ENCODE results near the gene CAMKK1. TPM values are rescaled to one million over a fixed set of nuclear protein-coding genes. Genes with fewer than 3 reads are reported as not detected.

CAMKK1 gene
- total RNA-seq, 1 experiment from 2014 or later, result 9.6 TPM

DNA sequence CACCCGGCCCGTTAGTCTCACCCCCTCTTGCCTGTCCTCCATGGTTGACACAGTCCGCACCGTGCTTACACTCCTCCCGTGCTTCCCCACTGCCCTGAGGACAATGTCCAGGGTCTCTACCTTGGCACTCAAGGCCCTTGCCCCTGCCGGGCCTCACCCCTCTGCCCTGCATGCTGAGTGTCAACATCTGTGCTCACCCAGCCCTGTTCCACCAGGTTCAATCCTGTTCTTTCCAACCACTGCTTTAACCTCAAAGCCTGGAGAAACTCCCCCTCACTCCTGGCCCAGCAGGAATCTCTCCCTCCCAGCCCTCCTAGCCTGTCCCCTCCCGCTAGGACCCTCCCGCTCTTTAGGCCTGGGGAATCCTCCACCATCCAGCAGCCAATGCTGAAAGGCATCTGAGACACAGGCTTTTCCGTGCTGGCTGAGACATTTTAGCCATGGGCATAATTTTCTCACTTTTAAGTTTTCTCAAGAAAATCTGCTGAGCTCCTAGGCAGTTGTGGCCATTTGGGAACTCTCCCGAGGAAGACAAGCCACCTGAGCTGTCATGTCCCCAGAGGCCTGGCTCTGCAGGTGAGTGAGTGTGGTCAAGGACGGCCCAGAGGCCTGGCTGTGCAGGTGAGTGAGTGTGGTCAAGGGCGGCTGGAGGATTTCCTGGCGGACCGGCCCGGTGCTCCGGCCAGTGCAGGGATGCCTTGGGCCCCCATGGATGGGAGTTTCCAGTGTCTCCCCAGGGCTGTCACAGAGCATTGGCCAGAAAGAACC is 34.2 kb upstream of the CAMKK1 start:
- POLR2A ChIA-PET, result no interaction called here
- Mint-ChIP-seq H3K27ac (peak overlapping the region; percentile 86; the same call in 1 of the 2 replicates), H3K36me3 (no peaks in the 10 kb centered on the region), H3K9me3 (no peaks in the 10 kb centered on the region), H3K4me1 (peaks cover 5% of the 10 kb centered on the region; the same call in 1 of the 2 replicates), H3K27me3 (ENCODE audit: low read depth) (no peaks in the 10 kb centered on the region), H3K4me3 (no peak overlapping the region)
- no peak for TF ChIP-seq FOXK1 (CRISPR knock-in tag; IDR thresholded peaks at IDR 0.05)
- TF ChIP-seq ZBTB21 (CRISPR knock-in tag; IDR thresholded peaks at IDR 0.05; ENCODE audit: borderline replicate concordance), result no peak
- no peak for ATAC-seq
- CTCF ChIA-PET, result interaction anchor here (1.0 to 1.3 kb wide), 2 partner anchors 13 to 82 kb away, joined by 3 to 4 read pairs; no protein-coding TSS in a partner anchor
- no peak for DNase-seq (ENCODE audit: low spot score)

DNA sequence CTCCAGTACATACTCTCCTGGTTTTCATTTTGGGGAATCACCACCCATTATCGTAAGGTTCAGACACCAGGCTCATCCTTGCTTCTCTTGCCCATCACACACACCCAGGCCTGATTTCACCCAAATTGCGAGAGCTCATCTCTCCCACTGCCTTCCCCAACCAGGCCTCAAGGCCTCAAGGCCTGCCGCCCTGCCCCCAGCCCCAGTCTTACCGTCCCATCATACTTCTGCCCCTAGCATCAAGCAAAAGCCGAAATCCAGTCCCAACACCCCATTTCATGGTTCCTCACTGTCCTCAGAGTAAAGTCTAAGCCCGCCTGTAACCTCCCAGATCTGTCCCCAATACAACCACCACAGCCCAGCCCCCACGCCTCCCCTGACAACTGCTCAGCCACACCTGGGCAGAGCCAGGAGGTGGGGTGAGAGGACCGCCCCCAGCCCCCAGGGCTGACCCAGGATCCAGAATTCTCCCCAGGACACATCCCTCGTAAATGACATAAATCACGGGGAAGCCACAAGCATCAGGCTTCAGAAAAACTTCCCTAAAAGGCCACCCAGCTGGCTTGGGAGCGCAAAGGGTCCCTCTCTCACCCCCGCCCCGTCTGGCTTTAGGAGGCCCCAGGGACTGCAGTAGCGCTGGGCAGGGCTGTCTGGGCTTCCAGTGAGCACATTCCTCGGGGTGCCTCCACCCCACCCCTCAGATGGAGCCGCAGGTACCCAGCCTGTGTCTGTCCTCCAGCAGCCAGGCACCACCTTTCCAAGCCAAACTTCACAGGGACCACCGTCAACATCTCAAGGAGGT is 33.0 kb upstream of the CAMKK1 start:
- 0 out of 2 replicates have a peak overlapping the region, but pooled peaks have one; percentile 2 for H3K27ac Mint-ChIP-seq
- peaks cover 5% of the 10 kb centered on the region; the same call in 1 of the 2 replicates for H3K4me1 Mint-ChIP-seq
- DNase-seq (ENCODE audit: low spot score) (no peak), ATAC-seq (peak; percentile 17; the same call in 1 of the 2 replicates)
- no peaks in the 10 kb centered on the region for H3K27me3 Mint-ChIP-seq (ENCODE audit: low read depth)
- POLR2A ChIA-PET, result no interaction called here
- H3K9me3 Mint-ChIP-seq, result no peaks in the 10 kb centered on the region
- TF ChIP-seq NFE2L1 (CRISPR knock-in tag; IDR thresholded peaks at IDR 0.05), result no peak
- no peak for TF ChIP-seq RORB (CRISPR knock-in tag; IDR thresholded peaks at IDR 0.05)
- no peak for TF ChIP-seq SMAD3 (CRISPR knock-in tag; IDR thresholded peaks at IDR 0.05; ENCODE audit: borderline replicate concordance)
- no peak for TF ChIP-seq ZNF423 (CRISPR knock-in tag; IDR thresholded peaks at IDR 0.05)
- no peak for TF ChIP-seq SP1 (CRISPR knock-in tag; conservative IDR thresholded peaks at IDR 0.05)
- TF ChIP-seq, protein P1, sequence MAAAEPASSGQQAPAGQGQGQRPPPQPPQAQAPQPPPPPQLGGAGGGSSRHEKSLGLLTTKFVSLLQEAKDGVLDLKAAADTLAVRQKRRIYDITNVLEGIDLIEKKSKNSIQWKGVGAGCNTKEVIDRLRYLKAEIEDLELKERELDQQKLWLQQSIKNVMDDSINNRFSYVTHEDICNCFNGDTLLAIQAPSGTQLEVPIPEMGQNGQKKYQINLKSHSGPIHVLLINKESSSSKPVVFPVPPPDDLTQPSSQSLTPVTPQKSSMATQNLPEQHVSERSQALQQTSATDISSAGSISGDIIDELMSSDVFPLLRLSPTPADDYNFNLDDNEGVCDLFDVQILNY (CRISPR knock-in tag; IDR thresholded peaks at IDR 0.05), result no peak
- TF ChIP-seq, protein P2, sequence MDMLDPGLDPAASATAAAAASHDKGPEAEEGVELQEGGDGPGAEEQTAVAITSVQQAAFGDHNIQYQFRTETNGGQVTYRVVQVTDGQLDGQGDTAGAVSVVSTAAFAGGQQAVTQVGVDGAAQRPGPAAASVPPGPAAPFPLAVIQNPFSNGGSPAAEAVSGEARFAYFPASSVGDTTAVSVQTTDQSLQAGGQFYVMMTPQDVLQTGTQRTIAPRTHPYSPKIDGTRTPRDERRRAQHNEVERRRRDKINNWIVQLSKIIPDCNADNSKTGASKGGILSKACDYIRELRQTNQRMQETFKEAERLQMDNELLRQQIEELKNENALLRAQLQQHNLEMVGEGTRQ (CRISPR knock-in tag; IDR thresholded peaks at IDR 0.05), result no peak
- TF ChIP-seq TCF7 (CRISPR knock-in tag; IDR thresholded peaks at IDR 0.05; ENCODE audit: low read depth), result no peak
- TF ChIP-seq, protein P3, sequence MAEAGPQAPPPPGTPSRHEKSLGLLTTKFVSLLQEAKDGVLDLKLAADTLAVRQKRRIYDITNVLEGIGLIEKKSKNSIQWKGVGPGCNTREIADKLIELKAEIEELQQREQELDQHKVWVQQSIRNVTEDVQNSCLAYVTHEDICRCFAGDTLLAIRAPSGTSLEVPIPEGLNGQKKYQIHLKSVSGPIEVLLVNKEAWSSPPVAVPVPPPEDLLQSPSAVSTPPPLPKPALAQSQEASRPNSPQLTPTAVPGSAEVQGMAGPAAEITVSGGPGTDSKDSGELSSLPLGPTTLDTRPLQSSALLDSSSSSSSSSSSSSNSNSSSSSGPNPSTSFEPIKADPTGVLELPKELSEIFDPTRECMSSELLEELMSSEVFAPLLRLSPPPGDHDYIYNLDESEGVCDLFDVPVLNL (CRISPR knock-in tag; IDR thresholded peaks at IDR 0.05; ENCODE audit: borderline replicate concordance, low read depth), result no peak
- TF ChIP-seq ZNF138 (CRISPR knock-in tag; conservative IDR thresholded peaks at IDR 0.05), result no peak
- TF ChIP-seq NR2C2 (CRISPR knock-in tag; IDR thresholded peaks at IDR 0.05), result no peak
- no peak for TF ChIP-seq ZNF416 (CRISPR knock-in tag; IDR thresholded peaks at IDR 0.05)
- TF ChIP-seq GABPB1 (CRISPR knock-in tag; IDR thresholded peaks at IDR 0.05), result no peak
- no peak for TF ChIP-seq MXD4 (CRISPR knock-in tag; IDR thresholded peaks at IDR 0.05; ENCODE audit: borderline replicate concordance)
- CTCF ChIA-PET, result interaction anchor here (0.6 to 1.5 kb wide), 3 partner anchors 9 to 83 kb away, joined by 3 to 5 read pairs (median 3); no protein-coding TSS in a partner anchor
- no peaks in the 10 kb centered on the region for H3K36me3 Mint-ChIP-seq
- H3K4me3 Mint-ChIP-seq, result no peak overlapping the region

DNA sequence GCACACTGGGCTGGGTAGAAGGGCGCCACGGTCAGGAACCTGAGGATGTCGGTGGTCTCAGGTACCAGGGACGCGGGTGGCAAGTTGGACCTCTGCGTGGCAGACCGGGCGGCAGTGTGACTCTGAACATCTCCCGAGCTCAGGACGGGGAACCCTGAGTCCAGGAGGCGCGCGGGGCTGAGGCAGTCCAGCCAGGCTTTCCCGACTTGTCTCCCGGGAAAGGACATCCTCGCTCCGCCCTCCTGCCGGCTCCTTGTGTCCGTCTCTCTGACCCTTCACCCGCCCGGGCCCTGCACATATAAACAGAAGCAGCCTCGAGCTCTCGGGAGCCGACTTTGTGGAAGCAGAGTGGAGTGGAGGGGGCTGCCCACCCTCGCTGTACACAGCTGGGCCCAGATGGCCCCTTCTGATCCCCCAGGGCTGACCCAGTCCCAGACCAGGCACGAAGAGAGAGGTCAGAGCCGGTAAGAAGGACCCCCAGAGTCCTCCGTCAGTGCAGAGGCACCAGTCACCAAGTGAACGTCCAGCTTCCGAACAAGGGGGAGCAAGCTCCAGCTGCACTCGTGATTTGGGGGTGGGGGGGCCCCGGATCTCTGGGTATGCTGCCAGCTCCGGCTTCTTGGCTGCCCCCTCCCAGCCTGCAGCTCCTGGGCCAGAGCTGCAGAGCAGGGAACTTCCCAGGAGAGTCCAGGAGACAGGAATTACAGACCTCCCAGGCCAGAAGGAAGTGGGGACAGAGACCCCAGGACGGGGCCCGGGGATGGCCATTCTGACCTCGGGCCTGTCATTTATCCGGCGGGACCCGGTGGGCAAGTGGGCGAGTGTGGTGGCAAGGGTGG is 31.9 kb upstream of the CAMKK1 start:
- Mint-ChIP-seq H3K4me3 (no peak overlapping the region), H3K27me3 (ENCODE audit: low read depth) (no peaks in the 10 kb centered on the region), H3K9me3 (no peaks in the 10 kb centered on the region), H3K27ac (no peak overlapping the region), H3K4me1 (peaks cover 5% of the 10 kb centered on the region; the same call in 1 of the 2 replicates), H3K36me3 (no peaks in the 10 kb centered on the region)
- no peak for ATAC-seq
- CTCF ChIA-PET, result interaction anchor here (1.1 to 1.5 kb wide), 2 partner anchors 10 to 11 kb away, joined by 4 to 5 read pairs; no protein-coding TSS in a partner anchor
- POLR2A ChIA-PET, result no interaction called here
- no peak for DNase-seq (ENCODE audit: low spot score)
- TF ChIP-seq, protein P3 (CRISPR knock-in tag; IDR thresholded peaks at IDR 0.05; ENCODE audit: borderline replicate concordance, low read depth), result no peak
- TF ChIP-seq OVOL2 (CRISPR knock-in tag; IDR thresholded peaks at IDR 0.05; ENCODE audit: borderline replicate concordance) (no peak), FOXK1 (CRISPR knock-in tag; IDR thresholded peaks at IDR 0.05) (no peak), ZNF219 (CRISPR knock-in tag; IDR thresholded peaks at IDR 0.05; ENCODE audit: borderline replicate concordance) (no peak), TP53 (CRISPR knock-in tag; IDR thresholded peaks at IDR 0.05) (no peak), TEAD4 (CRISPR knock-in tag; IDR thresholded peaks at IDR 0.05) (no peak), ZBTB21 (CRISPR knock-in tag; IDR thresholded peaks at IDR 0.05; ENCODE audit: borderline replicate concordance) (no peak), PRRX2 (CRISPR knock-in tag; IDR thresholded peaks at IDR 0.05) (no peak), MYBL2 (CRISPR knock-in tag; IDR thresholded peaks at IDR 0.05) (no peak), ZNF138 (CRISPR knock-in tag; conservative IDR thresholded peaks at IDR 0.05) (no peak)
- TF ChIP-seq, protein P4, sequence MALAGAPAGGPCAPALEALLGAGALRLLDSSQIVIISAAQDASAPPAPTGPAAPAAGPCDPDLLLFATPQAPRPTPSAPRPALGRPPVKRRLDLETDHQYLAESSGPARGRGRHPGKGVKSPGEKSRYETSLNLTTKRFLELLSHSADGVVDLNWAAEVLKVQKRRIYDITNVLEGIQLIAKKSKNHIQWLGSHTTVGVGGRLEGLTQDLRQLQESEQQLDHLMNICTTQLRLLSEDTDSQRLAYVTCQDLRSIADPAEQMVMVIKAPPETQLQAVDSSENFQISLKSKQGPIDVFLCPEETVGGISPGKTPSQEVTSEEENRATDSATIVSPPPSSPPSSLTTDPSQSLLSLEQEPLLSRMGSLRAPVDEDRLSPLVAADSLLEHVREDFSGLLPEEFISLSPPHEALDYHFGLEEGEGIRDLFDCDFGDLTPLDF (CRISPR knock-in tag; IDR thresholded peaks at IDR 0.05), result no peak
